ENCODE measurements around the gene KATNB1. TPM values are rescaled to one million over a fixed set of nuclear protein-coding genes. Genes with fewer than 3 reads are reported as not detected.

The KATNB1 gene
- total RNA-seq, 4 donors from 2014 or later, result 16.8 to 30.2 (median 21.0) TPM

DNA sequence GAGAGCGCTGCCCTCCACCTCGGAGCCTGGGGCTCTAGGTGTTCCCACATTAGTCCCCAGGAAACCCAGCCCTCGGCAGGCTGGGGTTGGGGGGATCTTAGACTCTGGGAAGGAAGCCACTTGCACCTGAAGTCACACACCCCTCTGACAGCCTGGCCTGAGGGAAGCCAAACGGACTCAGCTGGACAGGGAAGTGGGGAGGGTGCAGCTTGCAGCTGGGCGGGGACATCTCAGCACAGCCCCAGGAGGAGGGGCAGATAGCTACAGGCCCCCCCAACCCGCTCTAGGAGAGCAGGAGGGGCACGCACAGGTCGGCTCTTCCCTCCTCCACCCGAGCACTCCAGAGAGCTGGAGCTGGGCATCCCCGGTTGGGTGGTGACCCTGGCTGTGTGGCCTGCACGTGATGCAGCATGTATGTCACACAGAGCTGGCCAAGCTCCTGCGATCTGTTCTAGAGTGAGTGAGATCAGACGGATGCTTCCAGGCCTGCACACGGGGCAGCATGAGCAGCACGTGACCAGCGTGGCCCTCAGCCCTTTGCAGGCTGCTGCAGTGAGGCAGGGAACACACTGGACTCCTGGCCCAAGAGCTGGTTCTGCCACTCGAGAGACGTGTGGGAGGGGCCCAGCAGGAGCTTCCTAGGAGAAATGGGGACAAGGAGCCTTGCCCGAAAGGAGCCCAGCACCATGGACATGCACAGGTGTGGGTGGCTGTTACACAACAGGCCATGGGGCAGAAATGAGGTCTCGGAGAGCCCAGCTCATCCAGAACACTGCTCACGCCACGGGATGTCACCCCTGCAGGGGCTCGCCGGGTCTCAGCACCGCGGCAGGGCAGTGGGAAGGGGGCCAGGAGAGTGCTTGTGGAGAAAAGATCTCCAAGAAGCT is 51.3 kb downstream of the KATNB1 start:
- DNase-seq, result no peak
- Histone ChIP-seq H3K27me3 (no peaks in the 10 kb centered on the region), H3K4me1 (peaks cover 9 to 29% (median 24%) of the 10 kb centered on the region in 3 donors), H3K36me3 (peaks cover 0 to 66% (median 0%) of the 10 kb centered on the region in 3 donors), H3K9me3 (no peaks in the 10 kb centered on the region), H3K27ac (peak overlapping the region in 3 of 4 donors; percentile 40 to 69 (median 43)), H3K4me3 (no peak overlapping the region)
- TF ChIP-seq POLR2A (IDR thresholded peaks at IDR 0.05), result no peak
- TF ChIP-seq, protein P1, sequence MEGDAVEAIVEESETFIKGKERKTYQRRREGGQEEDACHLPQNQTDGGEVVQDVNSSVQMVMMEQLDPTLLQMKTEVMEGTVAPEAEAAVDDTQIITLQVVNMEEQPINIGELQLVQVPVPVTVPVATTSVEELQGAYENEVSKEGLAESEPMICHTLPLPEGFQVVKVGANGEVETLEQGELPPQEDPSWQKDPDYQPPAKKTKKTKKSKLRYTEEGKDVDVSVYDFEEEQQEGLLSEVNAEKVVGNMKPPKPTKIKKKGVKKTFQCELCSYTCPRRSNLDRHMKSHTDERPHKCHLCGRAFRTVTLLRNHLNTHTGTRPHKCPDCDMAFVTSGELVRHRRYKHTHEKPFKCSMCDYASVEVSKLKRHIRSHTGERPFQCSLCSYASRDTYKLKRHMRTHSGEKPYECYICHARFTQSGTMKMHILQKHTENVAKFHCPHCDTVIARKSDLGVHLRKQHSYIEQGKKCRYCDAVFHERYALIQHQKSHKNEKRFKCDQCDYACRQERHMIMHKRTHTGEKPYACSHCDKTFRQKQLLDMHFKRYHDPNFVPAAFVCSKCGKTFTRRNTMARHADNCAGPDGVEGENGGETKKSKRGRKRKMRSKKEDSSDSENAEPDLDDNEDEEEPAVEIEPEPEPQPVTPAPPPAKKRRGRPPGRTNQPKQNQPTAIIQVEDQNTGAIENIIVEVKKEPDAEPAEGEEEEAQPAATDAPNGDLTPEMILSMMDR (IDR thresholded peaks at IDR 0.05), result no peak
- intact Hi-C loops (cut with DNase I), result no loop called here
- WGBS, 2 donors, result 75 to 80% methylated on average over 9 to 11 of the region's 26 CpGs

DNA sequence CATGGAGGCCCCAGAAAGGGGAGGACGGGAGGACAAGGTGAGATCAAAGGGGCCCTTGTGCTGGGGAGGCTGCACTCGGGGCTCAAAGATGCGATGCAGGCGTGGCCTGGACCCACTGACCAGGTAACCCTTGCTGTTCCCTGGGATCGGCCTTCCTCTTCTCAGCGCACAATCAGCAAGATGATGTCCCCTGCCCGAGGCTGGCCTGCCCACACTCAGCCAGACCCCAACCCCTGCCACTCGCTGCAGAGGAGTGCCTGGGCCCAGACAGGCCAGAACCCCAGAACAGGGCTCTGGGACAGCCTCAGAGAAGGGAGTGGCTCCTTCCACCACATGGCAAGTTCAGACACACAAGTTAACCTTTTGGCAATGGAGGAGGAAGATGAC is 51.9 kb downstream of the KATNB1 start:
- Histone ChIP-seq H3K9me3 (no peaks in the 10 kb centered on the region), H3K27me3 (no peaks in the 10 kb centered on the region), H3K36me3 (peaks cover 0 to 73% (median 0%) of the 10 kb centered on the region in 3 donors), H3K4me3 (no peak overlapping the region), H3K4me1 (peaks cover 9 to 29% (median 24%) of the 10 kb centered on the region in 3 donors), H3K27ac (peak overlapping the region in 3 of 4 donors; percentile 40 to 69 (median 43))
- TF ChIP-seq, protein P1 (IDR thresholded peaks at IDR 0.05), result no peak
- no peak for TF ChIP-seq POLR2A (IDR thresholded peaks at IDR 0.05)
- DNase-seq, result no peak
- WGBS, 2 donors, result 0 to 76% methylated on average over 1 to 8 of the region's 8 CpGs
- intact Hi-C loops (cut with DNase I), result no loop called here

GRCh38 chr16:57788252-57788841 is 52.8 kb downstream of the KATNB1 start:
- intact Hi-C loops (cut with DNase I), result no loop called here

DNA sequence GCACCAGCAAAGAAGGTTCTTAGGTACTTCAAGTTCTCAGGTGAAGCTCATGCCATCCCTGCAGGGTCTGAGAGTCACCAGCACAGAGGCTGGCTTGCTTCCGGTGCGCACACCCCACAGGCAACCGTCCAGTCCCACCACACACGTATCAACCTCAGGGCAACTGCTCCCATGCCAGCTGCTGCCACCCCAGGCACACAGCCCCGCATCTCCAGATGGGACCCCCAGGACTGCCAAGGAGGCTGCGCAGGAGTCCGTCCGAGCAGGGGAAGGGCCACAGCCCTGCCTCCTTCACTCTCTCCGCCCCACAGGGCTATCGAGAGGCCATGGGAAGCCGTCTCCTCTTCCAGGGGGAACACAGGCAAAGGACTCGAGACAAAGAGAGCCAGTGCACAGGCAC is 53.4 kb downstream of the KATNB1 start:
- TF ChIP-seq POLR2A (IDR thresholded peaks at IDR 0.05), result no peak
- TF ChIP-seq, protein P1 (IDR thresholded peaks at IDR 0.05), result no peak
- H3K27ac ChIP-seq, result no peak overlapping the region
- no peak overlapping the region for H3K4me3 ChIP-seq
- H3K27me3 ChIP-seq, result no peaks in the 10 kb centered on the region
- H3K4me1 ChIP-seq, result peaks cover 9 to 29% (median 24%) of the 10 kb centered on the region in 3 donors
- DNase-seq, result no peak
- no peaks in the 10 kb centered on the region for H3K9me3 ChIP-seq
- WGBS, 2 donors, result 100% methylated on average over 2 of the region's 12 CpGs; no CpG with 5 or more reads in 1 of the 2 donors
- H3K36me3 ChIP-seq, result peaks cover 0 to 82% (median 0%) of the 10 kb centered on the region in 3 donors
- intact Hi-C loops (cut with DNase I), result no loop called here

More at GRCh38 chr16:57788252-57788841, 52.8 kb downstream of the KATNB1 start:
- no peak overlapping the region for H3K4me3 ChIP-seq
- no peaks in the 10 kb centered on the region for H3K27me3 ChIP-seq
- peaks cover 9 to 29% (median 24%) of the 10 kb centered on the region in 3 donors for H3K4me1 ChIP-seq
- DNase-seq, result no peak
- H3K9me3 ChIP-seq, result no peaks in the 10 kb centered on the region
- TF ChIP-seq, protein P1 (IDR thresholded peaks at IDR 0.05), result no peak
- peaks cover 0 to 78% (median 0%) of the 10 kb centered on the region in 3 donors for H3K36me3 ChIP-seq
- 80% methylated on average over 10 of the region's 17 CpGs; no CpG with 5 or more reads in 1 of the 2 donors for WGBS, 2 donors
- peak overlapping the region in 2 of 4 donors; percentile 43 to 69 for H3K27ac ChIP-seq
